SJCRH30 (cell line): ENCODE data around the gene NRP1. TPM values are rescaled to one million over a fixed set of nuclear protein-coding genes. Genes with fewer than 3 reads are reported as not detected.
A peak's percentile ranks its signal among the peaks of the same experiment; 100 is the strongest.

Experiments used
- DNase-seq, 2 experiments: peaks; one replicate each; pipeline ENCODE4 v3.0.0-alpha.2; 2015 to 2020
- H3K27ac ChIP-seq: fragments of 250-450 bp; sonication (Bioruptor Pico); 2 replicates; pipeline ENCODE4 v1.5.1; 2020; ENCODE audit warnings: mild to moderate bottlenecking, moderate library complexity
- H3K27me3 ChIP-seq: fragments of 250-450 bp; sonication (Bioruptor Pico); 2 replicates; pipeline ENCODE4 v1.5.1; 2020; ENCODE audit warnings: mild to moderate bottlenecking, moderate library complexity
- H3K36me3 ChIP-seq: fragments of 250-450 bp; sonication (Bioruptor Pico); 2 replicates; pipeline ENCODE4 v1.5.1; 2020; ENCODE audit warnings: mild to moderate bottlenecking, moderate library complexity
- H3K4me1 ChIP-seq: fragments of 250-450 bp; sonication (Bioruptor Pico); 2 replicates; pipeline ENCODE4 v1.5.1; 2020; ENCODE audit warnings: mild to moderate bottlenecking, moderate library complexity
- H3K4me3 ChIP-seq: fragments of 250-450 bp; sonication (Bioruptor Pico); 2 replicates; pipeline ENCODE4 v1.5.1; 2020; ENCODE audit warnings: mild to moderate bottlenecking, moderate library complexity
- H3K9me3 ChIP-seq: fragments of 250-450 bp; sonication (Bioruptor Pico); replicated peaks from 2 replicates; pipeline ENCODE4 v1.5.1; 2020; ENCODE audit warnings: mild to moderate bottlenecking, moderate library complexity
- total RNA-seq: library from RNA; depleted of rRNA; stranded (reverse); fragments of >200 nt; shearing (Covaris generic); gene quantifications from 2 replicates; pipeline ENCODE4 v1.2.3, GENCODE V29; 2014

Gene NRP1
- total RNA-seq, 1 experiment from 2014 or later = 21.2 TPM

- H3K4me1 ChIP-seq = peaks cover 20% of the 10 kb centered on the region
- peak in 1 of 2 experiments; percentile 36 for DNase-seq
- H3K4me3 ChIP-seq = no peak overlapping the region
- no peak overlapping the region; the same call in 1 of the 2 replicates for H3K27ac ChIP-seq
- H3K9me3 ChIP-seq = 0 out of 2 replicates have a peak, but pooled peaks cover 3% of the 10 kb centered on the region
- peaks cover 12% of the 10 kb centered on the region; the same call in 1 of the 2 replicates for H3K36me3 ChIP-seq
- H3K27me3 ChIP-seq = no peaks in the 10 kb centered on the region
Observed at GRCh38 chr10:33325929-33326328, 8.5 kb downstream of the NRP1 start.

- H3K27me3 ChIP-seq = no peaks in the 10 kb centered on the region
- H3K4me3 ChIP-seq = no peak overlapping the region
- H3K9me3 ChIP-seq = 0 out of 2 replicates have a peak, but pooled peaks cover 3% of the 10 kb centered on the region
- H3K27ac ChIP-seq = no peak overlapping the region
- H3K36me3 ChIP-seq = peaks cover 7% of the 10 kb centered on the region; the same call in 1 of the 2 replicates
- H3K4me1 ChIP-seq = peaks cover 16% of the 10 kb centered on the region
- no peak for DNase-seq
Observed at GRCh38 chr10:33323721-33324120, 10.7 kb downstream of the NRP1 start.

- Histone ChIP-seq H3K36me3 (peaks cover 7% of the 10 kb centered on the region; the same call in 1 of the 2 replicates), H3K4me3 (no peak overlapping the region), H3K27me3 (no peaks in the 10 kb centered on the region), H3K4me1 (peaks cover 12% of the 10 kb centered on the region), H3K27ac (no peak overlapping the region), H3K9me3 (no peaks in the 10 kb centered on the region)
- no peak for DNase-seq
Observed at GRCh38 chr10:33321516-33321915, 13.0 kb downstream of the NRP1 start.

- H3K9me3 ChIP-seq = 0 out of 2 replicates have a peak, but pooled peaks cover under 1% of the 10 kb centered on the region
- H3K4me3 ChIP-seq = no peak overlapping the region
- no peaks in the 10 kb centered on the region for H3K27me3 ChIP-seq
- peaks cover under 1% of the 10 kb centered on the region for H3K4me1 ChIP-seq
- no peak overlapping the region for H3K27ac ChIP-seq
- DNase-seq = no peak
- peaks cover 7% of the 10 kb centered on the region; the same call in 1 of the 2 replicates for H3K36me3 ChIP-seq
Observed at GRCh38 chr10:33320288-33320687, 14.2 kb downstream of the NRP1 start.

- Histone ChIP-seq H3K9me3 (0 out of 2 replicates have a peak, but pooled peaks cover 4% of the 10 kb centered on the region), H3K4me1 (peaks cover 10% of the 10 kb centered on the region; the same call in 1 of the 2 replicates), H3K27me3 (no peaks in the 10 kb centered on the region), H3K36me3 (no peaks in the 10 kb centered on the region), H3K4me3 (no peak overlapping the region), H3K27ac (no peak overlapping the region)
- DNase-seq = no peak
Observed at GRCh38 chr10:33315891-33316290, 18.6 kb downstream of the NRP1 start.

GRCh38 chr10:33314811-33315561 is 19.5 kb downstream of the NRP1 start:
- Histone ChIP-seq H3K27ac (no peak overlapping the region), H3K4me3 (no peak overlapping the region), H3K9me3 (0 out of 2 replicates have a peak, but pooled peaks cover 4% of the 10 kb centered on the region), H3K27me3 (no peaks in the 10 kb centered on the region), H3K36me3 (no peaks in the 10 kb centered on the region), H3K4me1 (peaks cover 10% of the 10 kb centered on the region; the same call in 1 of the 2 replicates)
- peak; percentile 9 to 37 for DNase-seq

GRCh38 chr10:33311640-33312039 is 22.8 kb downstream of the NRP1 start:
- Histone ChIP-seq H3K36me3 (no peaks in the 10 kb centered on the region), H3K4me3 (no peak overlapping the region), H3K27me3 (no peaks in the 10 kb centered on the region), H3K27ac (no peak overlapping the region), H3K4me1 (peaks cover 12% of the 10 kb centered on the region; the same call in 1 of the 2 replicates), H3K9me3 (0 out of 2 replicates have a peak, but pooled peaks cover 6% of the 10 kb centered on the region)
- DNase-seq = no peak

- H3K36me3 ChIP-seq = no peaks in the 10 kb centered on the region
Observed at GRCh38 chr10:33310853-33311252, 23.6 kb downstream of the NRP1 start.

GRCh38 chr10:33309406-33309805 is 25.1 kb downstream of the NRP1 start:
- peaks cover 11% of the 10 kb centered on the region; the same call in 1 of the 2 replicates for H3K4me1 ChIP-seq
- H3K9me3 ChIP-seq = 0 out of 2 replicates have a peak, but pooled peaks cover 3% of the 10 kb centered on the region
- no peak overlapping the region for H3K4me3 ChIP-seq
- H3K27me3 ChIP-seq = no peaks in the 10 kb centered on the region
- DNase-seq = no peak
- no peaks in the 10 kb centered on the region for H3K36me3 ChIP-seq
- H3K27ac ChIP-seq = no peak overlapping the region

More at GRCh38 chr10:33310853-33311252, 23.6 kb downstream of the NRP1 start:
- peaks cover 20% of the 10 kb centered on the region; the same call in 1 of the 2 replicates for H3K4me1 ChIP-seq
- DNase-seq = no peak
- H3K9me3 ChIP-seq = 0 out of 2 replicates have a peak, but pooled peaks cover 6% of the 10 kb centered on the region
- no peak overlapping the region for H3K27ac ChIP-seq
- no peak overlapping the region for H3K4me3 ChIP-seq
- H3K27me3 ChIP-seq = no peaks in the 10 kb centered on the region

- Histone ChIP-seq H3K36me3 (no peaks in the 10 kb centered on the region), H3K27me3 (no peaks in the 10 kb centered on the region), H3K4me3 (no peak overlapping the region), H3K27ac (no peak overlapping the region), H3K4me1 (peaks cover 11% of the 10 kb centered on the region; the same call in 1 of the 2 replicates), H3K9me3 (0 out of 2 replicates have a peak, but pooled peaks cover 3% of the 10 kb centered on the region)
- no peak for DNase-seq
Observed at GRCh38 chr10:33307835-33308234, 26.6 kb downstream of the NRP1 start.

- no peak overlapping the region for H3K4me3 ChIP-seq
- H3K9me3 ChIP-seq = 0 out of 2 replicates have a peak, but pooled peaks cover 3% of the 10 kb centered on the region
- no peak for DNase-seq
- no peaks in the 10 kb centered on the region for H3K36me3 ChIP-seq
- no peak overlapping the region for H3K27ac ChIP-seq
- H3K27me3 ChIP-seq = no peaks in the 10 kb centered on the region
- H3K4me1 ChIP-seq = peaks cover 11% of the 10 kb centered on the region; the same call in 1 of the 2 replicates
Observed at GRCh38 chr10:33306701-33307519, 27.6 kb downstream of the NRP1 start.

GRCh38 chr10:33306126-33306525 is 28.3 kb downstream of the NRP1 start:
- peaks cover 11% of the 10 kb centered on the region; the same call in 1 of the 2 replicates for H3K4me1 ChIP-seq
- H3K27me3 ChIP-seq = no peaks in the 10 kb centered on the region
- H3K27ac ChIP-seq = no peak overlapping the region
- no peaks in the 10 kb centered on the region for H3K36me3 ChIP-seq
- H3K4me3 ChIP-seq = no peak overlapping the region
- DNase-seq = peak; percentile 57 to 61
- H3K9me3 ChIP-seq = 0 out of 2 replicates have a peak, but pooled peaks cover 3% of the 10 kb centered on the region

GRCh38 chr10:33304423-33305225 is 29.8 kb downstream of the NRP1 start:
- Histone ChIP-seq H3K27ac (no peak overlapping the region), H3K4me1 (peaks cover 11% of the 10 kb centered on the region; the same call in 1 of the 2 replicates), H3K4me3 (no peak overlapping the region), H3K27me3 (no peaks in the 10 kb centered on the region), H3K9me3 (0 out of 2 replicates have a peak, but pooled peaks cover 3% of the 10 kb centered on the region), H3K36me3 (no peaks in the 10 kb centered on the region)
- no peak for DNase-seq

GRCh38 chr10:33303988-33304387 is 30.5 kb downstream of the NRP1 start:
- 0 out of 2 replicates have a peak, but pooled peaks cover 3% of the 10 kb centered on the region for H3K9me3 ChIP-seq
- no peaks in the 10 kb centered on the region for H3K27me3 ChIP-seq
- H3K4me1 ChIP-seq = peaks cover 11% of the 10 kb centered on the region; the same call in 1 of the 2 replicates
- H3K36me3 ChIP-seq = no peaks in the 10 kb centered on the region
- H3K27ac ChIP-seq = no peak overlapping the region
- DNase-seq = no peak
- no peak overlapping the region for H3K4me3 ChIP-seq
